Stimulated activated CD4-positive, alpha-beta T cell treated with anti-CD3 and anti-CD28 coated beads, Interleukin-1b, Interleukin-23, amount 100 ng/mL, for 4 hours (primary cell): ENCODE results near the gene PCGF1.

Experiments used
- DNase-seq, 2 donors: peaks; one replicate each; pipeline ENCODE4 v3.0.0-alpha.2; 2020; ENCODE audit warnings: low read depth in 2 of 2

The PCGF1 gene

DNA sequence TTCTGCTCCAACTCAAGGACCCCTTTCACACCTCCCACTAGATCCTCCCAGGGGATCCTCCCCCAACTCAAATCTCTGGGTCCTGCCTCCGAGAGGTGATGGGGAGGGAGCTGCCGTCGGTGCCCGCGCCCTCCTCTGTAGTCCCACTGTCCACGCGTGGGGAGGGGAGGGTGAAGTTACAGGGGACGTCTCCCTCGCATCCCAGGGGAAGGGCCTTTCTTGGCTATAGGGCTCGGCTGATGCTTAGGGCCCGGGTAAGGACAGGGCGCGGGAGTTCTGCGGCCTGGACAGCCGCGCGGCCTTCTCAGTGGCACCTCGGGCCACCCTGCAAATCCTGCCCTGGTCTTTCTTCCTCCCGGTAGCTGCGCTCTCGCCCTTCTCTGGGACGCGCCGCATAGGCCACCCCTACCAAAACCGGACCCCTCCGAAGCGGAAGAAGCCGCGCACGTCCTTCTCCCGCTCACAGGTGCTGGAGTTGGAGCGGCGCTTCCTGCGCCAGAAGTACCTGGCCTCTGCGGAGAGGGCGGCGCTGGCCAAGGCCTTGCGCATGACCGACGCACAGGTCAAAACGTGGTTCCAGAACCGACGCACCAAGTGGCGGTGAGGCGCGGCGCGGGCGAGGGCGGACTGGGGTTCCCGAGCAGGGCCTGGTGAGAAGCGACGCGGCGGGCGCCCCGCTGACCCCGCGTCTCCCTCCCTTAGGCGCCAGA, 7.9 kb upstream of the PCGF1 start:
- no peak for DNase-seq

- no peak for DNase-seq
Measured at GRCh38 chr2:74514368-74515270, 7.1 kb upstream of the PCGF1 start, which contains the start of gene TLX2. TLX2 (plus strand) TSS chr2:74514450; CDS start chr2:74514807, 357 bp downstream.

- DNase-seq: peak in 1 of 2 donors; percentile 26
Measured at GRCh38 chr2:74513605-74514367, 6.3 kb upstream of the PCGF1 start.

DNA sequence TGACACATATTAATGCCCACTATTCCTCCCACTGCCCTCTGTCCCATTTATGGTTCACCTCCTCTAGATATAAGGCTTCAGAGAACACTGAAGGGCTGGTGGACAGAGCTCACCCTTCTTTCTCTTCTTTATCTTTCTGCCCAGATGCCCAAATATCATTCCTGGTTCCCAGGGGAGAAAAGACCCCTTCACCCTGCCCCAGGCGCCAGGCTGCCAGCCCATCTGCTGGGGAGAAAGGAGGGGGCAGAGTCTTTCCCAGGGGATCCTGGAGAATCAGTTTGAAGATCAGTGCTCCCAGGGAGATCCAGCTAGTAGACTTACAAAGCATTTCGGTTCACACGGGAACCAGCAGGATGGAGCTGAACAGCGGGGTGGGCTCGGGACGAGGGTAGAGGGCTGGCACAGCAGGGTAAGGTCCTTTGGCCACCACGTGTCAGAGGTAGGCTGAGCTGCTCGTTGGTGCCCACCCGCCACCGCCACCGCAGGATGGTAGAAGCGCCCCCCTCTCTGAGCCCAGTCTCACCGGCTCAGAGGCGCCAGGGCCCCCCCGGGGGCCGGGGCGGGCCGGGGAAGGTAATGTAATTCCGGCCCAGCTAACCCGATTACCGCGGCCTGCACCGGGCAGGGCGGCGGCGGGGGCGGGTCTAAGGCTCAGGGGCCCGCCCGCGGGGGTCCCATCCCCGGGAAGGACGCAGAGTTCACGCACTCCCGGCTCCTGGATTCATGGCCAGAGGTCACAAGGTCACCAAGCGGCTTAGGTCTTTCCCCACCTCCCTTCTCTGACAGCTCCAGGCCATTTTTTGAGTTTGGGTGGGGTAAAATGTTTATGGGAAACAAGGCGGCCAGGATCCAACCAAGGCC, 5.5 kb upstream of the PCGF1 start:
- DNase-seq: no peak

GRCh38 chr2:74511104-74511989, 3.9 kb upstream of the PCGF1 start:
- DNase-seq: no peak

DNA sequence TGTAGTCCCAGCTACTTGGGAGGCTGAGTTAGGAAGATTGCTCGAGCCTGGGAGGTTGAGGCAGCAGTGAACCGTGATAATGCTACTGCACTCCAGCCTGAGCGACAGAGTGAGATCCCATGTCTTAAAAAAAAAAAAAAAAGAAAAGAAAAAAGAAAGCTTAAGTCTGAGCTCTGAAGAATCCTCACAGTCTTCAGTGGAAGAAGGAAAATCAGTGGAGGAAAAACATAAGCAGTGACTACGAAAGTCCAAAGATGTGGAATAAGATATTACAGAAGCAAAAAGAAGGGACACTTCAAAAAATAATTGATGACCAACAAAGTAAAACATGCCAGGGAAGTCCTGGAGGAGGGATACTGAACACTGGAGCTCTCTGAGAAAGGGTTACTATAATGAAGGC, 2.8 kb upstream of the PCGF1 start:
- no peak for DNase-seq

GRCh38 chr2:74507926-74508520, 528 bp upstream of the PCGF1 start:
- no peak for DNase-seq

DNA sequence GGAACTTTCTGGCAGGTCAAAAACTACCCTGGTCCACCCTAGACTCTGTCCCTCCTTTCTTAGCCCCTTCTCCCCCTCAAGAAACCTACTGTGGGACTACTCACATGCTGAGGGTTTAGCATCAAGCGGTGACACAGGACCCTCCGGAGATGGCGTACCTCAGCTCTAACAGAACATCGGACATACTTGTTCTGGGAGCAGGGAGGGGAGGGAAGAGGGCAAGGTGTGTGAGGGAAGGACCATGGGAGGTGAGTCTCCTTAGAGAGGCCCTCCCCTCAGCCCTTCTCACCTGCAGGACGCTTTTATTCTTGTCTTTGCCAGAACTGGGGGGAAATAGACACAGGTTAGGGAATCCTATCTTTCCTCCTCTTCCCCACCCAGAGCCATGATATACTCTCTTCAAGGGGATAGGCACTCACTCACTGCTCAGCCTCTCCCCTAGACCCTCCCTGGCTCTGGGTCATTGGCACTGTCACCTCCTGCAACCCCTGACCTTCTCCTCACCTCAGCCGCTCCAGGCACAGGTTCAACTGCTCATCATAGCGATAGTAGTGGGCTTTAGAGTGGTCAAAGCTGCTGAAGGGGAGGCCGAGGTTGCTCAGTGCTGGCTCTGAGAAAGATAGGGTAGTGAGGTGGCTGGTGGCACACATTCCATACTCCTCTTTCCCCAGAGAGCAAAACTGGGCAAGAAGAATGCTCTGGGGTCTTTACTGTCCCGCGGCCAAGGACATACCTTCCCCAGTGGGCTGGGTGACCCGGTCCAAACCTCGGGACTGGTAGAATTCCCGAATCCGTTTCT, 1.8 kb downstream of the PCGF1 start:
- no peak for DNase-seq

DNA sequence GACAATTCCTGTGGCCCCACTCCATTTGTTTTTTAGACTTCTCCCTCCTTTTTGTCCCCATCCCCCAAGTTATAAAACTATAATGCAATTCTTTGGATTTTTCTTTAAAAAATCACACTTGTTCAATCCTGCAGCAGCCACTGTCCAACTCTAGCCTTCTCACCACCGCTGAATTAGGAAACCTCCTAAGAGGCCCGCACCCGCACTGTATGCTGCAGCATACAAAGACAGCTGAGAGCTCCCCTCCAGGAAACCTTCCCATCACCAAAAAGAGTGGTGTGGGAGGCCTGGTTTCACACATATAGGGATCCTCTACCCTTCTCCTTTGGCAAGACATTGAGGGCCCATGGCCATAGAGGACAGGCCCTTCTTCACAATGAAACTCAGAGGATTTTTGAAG, 2.9 kb downstream of the PCGF1 start:
- no peak for DNase-seq

DNA sequence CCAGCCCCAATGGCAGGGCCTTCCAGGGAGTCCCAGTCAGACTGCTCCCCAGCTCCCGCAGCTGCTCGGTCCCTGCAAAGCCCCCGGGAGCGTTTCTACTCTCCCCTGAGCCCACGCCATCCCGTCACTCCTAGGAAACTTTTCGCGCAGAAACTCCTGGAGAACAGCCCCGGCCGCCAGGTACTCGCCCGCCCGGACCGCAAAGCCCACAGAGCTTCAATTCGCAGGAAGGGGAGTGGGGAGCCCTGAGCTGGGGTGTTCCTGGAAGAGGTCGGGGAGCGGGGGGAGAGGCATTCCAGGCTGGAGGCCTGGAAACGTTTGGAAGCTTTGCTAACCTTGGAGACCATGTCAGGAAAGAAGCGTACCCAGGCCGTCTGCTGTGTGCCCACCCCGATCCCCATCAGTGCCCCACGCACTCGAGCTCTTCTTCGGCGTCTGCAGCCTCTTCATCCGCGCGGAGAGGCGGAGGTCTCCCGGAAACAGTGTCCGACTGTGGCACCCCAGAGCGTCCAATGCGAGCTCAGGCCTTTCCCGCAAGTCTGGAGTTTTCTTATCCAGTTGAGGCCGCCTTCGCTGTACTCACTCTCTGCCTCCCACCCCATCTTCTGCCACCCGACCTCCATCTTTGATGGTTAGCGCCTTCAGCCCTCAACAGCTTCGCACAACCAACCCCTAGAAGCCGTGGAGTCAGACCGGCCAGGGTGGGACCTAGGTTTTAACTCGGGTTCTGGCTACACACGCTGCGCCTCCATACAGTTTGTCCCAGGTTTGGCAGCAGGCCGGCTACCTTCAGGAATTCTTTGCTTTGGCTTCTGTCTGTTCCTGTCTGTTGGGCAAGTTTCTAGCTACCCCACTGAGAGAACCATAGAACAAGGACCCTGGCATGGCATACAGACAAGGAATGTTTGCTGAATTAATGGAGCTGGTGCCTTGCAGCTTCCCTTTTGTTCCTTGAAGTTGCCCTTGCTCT, 3.7 kb downstream of the PCGF1 start:
- DNase-seq: no peak

DNA sequence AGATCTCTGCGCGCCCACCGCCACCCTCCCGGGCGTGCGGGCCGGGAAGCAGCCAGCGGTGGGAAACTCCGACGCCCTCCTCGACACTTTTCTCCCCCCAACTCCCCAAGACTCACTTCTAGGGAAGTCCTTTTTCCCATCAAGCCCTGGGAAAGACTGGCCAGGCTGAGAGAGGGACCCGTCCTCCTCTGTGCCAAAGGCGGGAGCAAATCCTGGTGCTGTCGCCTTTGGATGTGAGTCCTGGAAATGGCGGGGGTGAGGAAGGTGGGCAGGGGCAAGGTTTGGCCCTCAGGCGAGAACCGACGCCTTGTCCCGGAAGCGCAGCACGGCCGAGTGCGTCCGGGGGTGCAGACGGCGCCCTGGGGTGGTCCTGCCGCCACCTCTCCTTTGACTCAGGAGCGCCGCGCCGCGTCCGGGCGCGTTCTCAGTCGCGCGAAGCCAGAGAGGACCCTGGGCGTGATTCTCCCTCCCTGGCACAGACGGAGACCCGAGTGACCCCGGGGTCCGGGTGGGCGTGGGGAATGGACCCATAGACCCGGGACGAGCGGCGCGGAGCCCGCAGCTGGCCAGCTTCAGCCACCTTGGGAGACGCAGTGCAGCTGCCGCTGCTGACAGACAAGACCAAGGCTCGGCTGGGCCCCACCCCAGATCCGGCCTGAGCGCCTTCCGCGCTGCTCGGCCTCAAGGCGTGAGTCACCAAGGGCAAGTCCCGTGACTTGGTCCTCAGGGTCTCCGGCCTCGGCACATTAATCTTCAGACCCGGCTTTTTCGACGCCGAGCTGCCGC, 4.6 kb downstream of the PCGF1 start:
- no peak for DNase-seq

DNA sequence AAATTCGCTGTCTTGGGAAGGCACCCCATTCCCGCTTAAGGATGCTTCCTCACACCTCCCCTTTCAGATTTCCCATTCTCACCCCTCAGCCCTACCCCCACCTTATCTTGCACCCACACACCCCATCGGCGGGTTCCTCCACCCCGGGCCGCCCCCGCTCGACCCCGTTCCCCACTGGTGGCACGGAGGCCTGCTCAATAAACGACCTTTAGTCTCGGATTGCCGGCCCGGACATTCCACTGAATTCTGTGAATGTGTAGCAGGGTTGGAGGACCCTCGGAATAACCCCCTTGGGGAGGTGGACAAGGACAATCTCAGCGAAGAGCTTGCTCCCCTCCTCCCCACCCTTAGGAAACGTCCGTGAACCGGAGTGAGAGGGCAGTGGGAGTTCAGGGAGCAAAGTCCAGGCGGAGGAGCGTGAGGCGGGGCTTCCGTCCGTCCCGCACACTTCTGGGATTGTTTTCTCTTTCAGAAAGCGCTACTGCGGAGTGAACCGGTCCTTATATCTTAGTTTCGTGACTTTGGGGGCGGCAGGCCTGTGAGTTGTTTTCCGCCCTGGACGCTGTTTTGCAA, 5.3 kb downstream of the PCGF1 start:
- no peak for DNase-seq

DNA sequence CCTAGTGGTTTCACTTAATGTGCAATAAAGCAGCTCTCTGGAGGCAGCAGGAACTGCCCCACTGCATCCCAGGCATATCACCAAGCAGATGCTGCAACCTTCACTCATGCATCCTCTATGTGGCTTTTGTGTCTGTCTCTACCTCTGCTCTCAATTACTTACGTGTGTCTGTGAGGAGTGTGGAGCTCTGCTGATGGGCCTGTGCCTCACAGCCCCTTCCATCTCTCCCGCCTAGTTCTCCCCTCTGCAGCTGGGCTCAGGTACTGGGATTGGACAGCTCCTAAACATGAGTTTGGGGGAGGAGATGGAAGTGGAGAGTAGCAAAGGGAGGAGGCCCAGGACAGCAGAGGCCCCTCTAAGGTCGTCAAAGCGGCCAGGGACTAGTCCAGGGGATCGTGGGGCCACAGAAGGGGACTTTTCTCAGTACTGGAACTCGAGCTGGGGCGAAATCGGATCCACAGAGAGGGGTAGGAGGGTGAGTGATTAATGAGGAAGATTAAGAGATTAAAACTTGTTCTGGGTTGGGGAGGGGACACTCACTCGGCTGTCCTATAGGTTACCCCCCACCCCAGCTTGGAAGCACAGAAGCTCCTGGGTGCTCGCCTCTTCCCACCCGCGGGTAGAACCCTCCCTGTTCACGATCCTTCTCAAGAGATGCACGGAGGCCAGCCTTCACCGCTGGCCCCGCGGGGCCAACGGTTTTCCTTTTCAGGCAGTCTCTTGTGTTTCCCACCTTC, 6.0 kb downstream of the PCGF1 start:
- DNase-seq: no peak

GRCh38 chr2:74500578-74500946, 6.9 kb downstream of the PCGF1 start:
- no peak for DNase-seq

DNA sequence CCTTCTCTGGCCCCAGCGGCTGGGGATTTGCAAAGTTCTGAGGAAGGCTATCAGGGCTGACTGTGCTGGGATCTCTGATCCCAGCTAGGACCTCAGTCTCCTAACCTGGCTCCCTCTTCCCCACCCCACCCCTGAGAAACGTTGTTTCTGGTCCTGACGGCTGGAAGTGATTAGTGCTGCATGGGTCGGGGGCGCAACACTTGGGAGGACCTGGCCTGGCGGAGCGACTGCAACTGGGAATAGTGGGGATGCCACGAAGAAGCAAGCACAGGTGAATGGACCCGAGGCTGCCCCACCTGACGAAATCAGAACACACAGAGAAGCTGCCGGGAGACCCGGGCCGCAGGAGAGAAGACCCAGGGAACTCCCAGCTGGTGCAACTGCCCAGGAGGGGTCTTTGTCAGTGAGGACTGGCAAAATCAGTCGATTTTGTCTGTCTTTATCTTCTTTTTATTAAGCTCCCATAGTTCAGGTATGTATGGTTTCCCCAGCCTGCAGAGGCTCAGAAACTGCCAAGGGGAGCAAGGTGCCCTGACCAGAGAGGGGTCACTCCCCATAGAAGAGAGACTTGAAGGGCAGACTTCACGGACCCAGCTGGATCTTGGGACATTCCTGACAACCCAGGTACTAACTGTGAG, 7.4 kb downstream of the PCGF1 start:
- DNase-seq: no peak
